H1 (cell line): ENCODE results near the gene KEL.

ENCODE experiments used
- EZH2 ChIP-seq: fragments of 200-600 bp; sonication (generic); IDR thresholded peaks from 2 replicates; pipeline ENCODE4 v1.7.1; 2012; ENCODE audit warnings: low read depth, mild to moderate bottlenecking, moderate library complexity, low read length, inconsistent platforms; ENCODE audit not compliant: severe bottlenecking
- GABPA ChIP-seq: IDR thresholded peaks from 2 replicates; pipeline ENCODE4 v1.6.1; 2011; ENCODE audit warnings: mild to moderate bottlenecking, low read length, moderate library complexity, borderline replicate concordance; ENCODE audit not compliant: insufficient read depth
- HDAC2 ChIP-seq, 2 experiments: fragments of 300-600 bp in 1 of 2; sonication (generic) in 1 of 2; IDR thresholded peaks; 2 replicates each; pipeline ENCODE4 v1.6.1; 2011 to 2012; ENCODE audit warnings: low read depth in 2 of 2, low read length in 2 of 2, mild to moderate bottlenecking in 2 of 2, moderate library complexity in 2 of 2, borderline replicate concordance in 1 of 2, inconsistent platforms in 1 of 2
- SRF ChIP-seq: IDR thresholded peaks from 2 replicates; pipeline ENCODE4 v1.6.1; 2011; ENCODE audit warnings: mild to moderate bottlenecking, low read depth, low read length, moderate library complexity
- TF ChIP-seq, protein P1 (sequence below), 3 experiments: IDR thresholded peaks; 1 replicate in 2 of 3; 2 replicates in 1 of 3; pipeline versions ENCODE4 v1.5.1 to v1.6.1; 2011; ENCODE audit warnings: low read length in 3 of 3, mild to moderate bottlenecking in 3 of 3, inconsistent platforms in 2 of 3, low read depth in 1 of 3, moderate library complexity in 1 of 3; ENCODE audit not compliant: insufficient read depth in 1 of 3; ENCODE audit errors: control extremely low read depth in 1 of 3

- TF ChIP-seq, protein P1, sequence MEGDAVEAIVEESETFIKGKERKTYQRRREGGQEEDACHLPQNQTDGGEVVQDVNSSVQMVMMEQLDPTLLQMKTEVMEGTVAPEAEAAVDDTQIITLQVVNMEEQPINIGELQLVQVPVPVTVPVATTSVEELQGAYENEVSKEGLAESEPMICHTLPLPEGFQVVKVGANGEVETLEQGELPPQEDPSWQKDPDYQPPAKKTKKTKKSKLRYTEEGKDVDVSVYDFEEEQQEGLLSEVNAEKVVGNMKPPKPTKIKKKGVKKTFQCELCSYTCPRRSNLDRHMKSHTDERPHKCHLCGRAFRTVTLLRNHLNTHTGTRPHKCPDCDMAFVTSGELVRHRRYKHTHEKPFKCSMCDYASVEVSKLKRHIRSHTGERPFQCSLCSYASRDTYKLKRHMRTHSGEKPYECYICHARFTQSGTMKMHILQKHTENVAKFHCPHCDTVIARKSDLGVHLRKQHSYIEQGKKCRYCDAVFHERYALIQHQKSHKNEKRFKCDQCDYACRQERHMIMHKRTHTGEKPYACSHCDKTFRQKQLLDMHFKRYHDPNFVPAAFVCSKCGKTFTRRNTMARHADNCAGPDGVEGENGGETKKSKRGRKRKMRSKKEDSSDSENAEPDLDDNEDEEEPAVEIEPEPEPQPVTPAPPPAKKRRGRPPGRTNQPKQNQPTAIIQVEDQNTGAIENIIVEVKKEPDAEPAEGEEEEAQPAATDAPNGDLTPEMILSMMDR (IDR thresholded peaks at IDR 0.05; ENCODE audit: control extremely low read depth in 1 of 3, insufficient read depth in 1 of 3, low read depth in 1 of 3, low read length in 3 of 3) = no peak
- TF ChIP-seq GABPA (no peak), EZH2 (no peak), SRF (no peak), HDAC2 (IDR thresholded peaks at IDR 0.05; ENCODE audit: borderline replicate concordance in 1 of 2, low read depth in 2 of 2, low read length in 2 of 2) (no peak)
These were observed 60.5 kb downstream of the KEL start for GRCh38 chr7:142901426-142902259.
